ENCODE data around the gene BBS10.

- TF ChIP-seq, protein P1, sequence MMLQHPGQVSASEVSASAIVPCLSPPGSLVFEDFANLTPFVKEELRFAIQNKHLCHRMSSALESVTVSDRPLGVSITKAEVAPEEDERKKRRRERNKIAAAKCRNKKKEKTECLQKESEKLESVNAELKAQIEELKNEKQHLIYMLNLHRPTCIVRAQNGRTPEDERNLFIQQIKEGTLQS (CRISPR knock-in tag; IDR thresholded peaks at IDR 0.05) = no peak
- no peak for TF ChIP-seq MAZ (IDR thresholded peaks at IDR 0.05; ENCODE audit: borderline replicate concordance, low read depth, low read length)
- TF ChIP-seq MAZ (CRISPR knock-in tag; IDR thresholded peaks at IDR 0.05; ENCODE audit: low read depth) = no peak
- TF ChIP-seq, protein P2, sequence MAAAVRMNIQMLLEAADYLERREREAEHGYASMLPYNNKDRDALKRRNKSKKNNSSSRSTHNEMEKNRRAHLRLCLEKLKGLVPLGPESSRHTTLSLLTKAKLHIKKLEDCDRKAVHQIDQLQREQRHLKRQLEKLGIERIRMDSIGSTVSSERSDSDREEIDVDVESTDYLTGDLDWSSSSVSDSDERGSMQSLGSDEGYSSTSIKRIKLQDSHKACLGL (CRISPR knock-in tag; IDR thresholded peaks at IDR 0.05) = no peak
- TF ChIP-seq ZNF468 (CRISPR knock-in tag; IDR thresholded peaks at IDR 0.05) = no peak
- TF ChIP-seq MAFK (conservative IDR thresholded peaks at IDR 0.05 in 1 of 2, IDR thresholded peaks at IDR 0.05 in 1 of 2; ENCODE audit: low read length in 2 of 2) = no peak
- no peak for TF ChIP-seq ZNF224 (CRISPR knock-in tag; IDR thresholded peaks at IDR 0.05)
- TF ChIP-seq EP300 (IDR thresholded peaks at IDR 0.05; ENCODE audit: low read depth in 2 of 2, low read length in 2 of 2) = no peak
- no peak for TF ChIP-seq EP300 (CRISPR knock-in tag; IDR thresholded peaks at IDR 0.05; ENCODE audit: borderline replicate concordance)
- TF ChIP-seq ZSCAN29 (CRISPR knock-in tag; conservative IDR thresholded peaks at IDR 0.05) = no peak
- TF ChIP-seq ZNF263 (CRISPR knock-in tag; IDR thresholded peaks at IDR 0.05) = no peak
- no peak for TF ChIP-seq POLR2AphosphoS5 (IDR thresholded peaks at IDR 0.05; ENCODE audit: low read depth, low read length)
- no peak for TF ChIP-seq ZBTB8A (CRISPR knock-in tag; IDR thresholded peaks at IDR 0.05; ENCODE audit: borderline replicate concordance, low read depth)
- no peak for TF ChIP-seq NR3C1 (CRISPR knock-in tag; IDR thresholded peaks at IDR 0.05)
- no peak for TF ChIP-seq ZBTB26 (CRISPR knock-in tag; IDR thresholded peaks at IDR 0.05; ENCODE audit: borderline replicate concordance)
Observed at GRCh38 chr12:76383988-76384387, 35.8 kb upstream of the BBS10 start.

All from HepG2 (cell line).